RWPE1 (cell line): ENCODE data around the gene CORO2B.

Experiments used
- CTCF ChIA-PET: fragments of 350-600 bp; sonication (Branson Sonifier 250); formaldehyde crosslinking; extraction: SDS; loops from one replicate; lab custom pipeline; 2021; lab: Yijun Ruan, JAX
- POLR2A ChIA-PET: fragments of 400-600 bp; formaldehyde crosslinking; extraction: SDS; loops from one replicate; lab custom pipeline; 2020; ENCODE audit warnings: antibody characterized with exemption; ENCODE audit not compliant: low non-redundant PET; lab: Yijun Ruan, JAX
- DNase-seq: peaks from one replicate; pipeline ENCODE4 v3.0.0; 2012; ENCODE audit warnings: low spot score
- H3K27ac ChIP-seq: fragments of 450-650 bp; 2 replicates; pipeline ENCODE4 v1.5.1; 2017
- CTCF ChIP-seq: fragments of 450-650 bp; conservative IDR thresholded peaks from 2 replicates; pipeline ENCODE4 v1.5.1; 2017; ENCODE audit warnings: low read depth, mild to moderate bottlenecking

The CORO2B gene

GRCh38 chr15:68650901-68651709 lies 72.3 kb downstream of the CORO2B start:
- ChIA-PET POLR2A (no interaction called here), CTCF (interaction anchor here (0.6 to 1.4 kb wide), 5 partner anchors 12 to 71 kb away, joined by 3 to 6 read pairs (median 3); no protein-coding TSS in a partner anchor)
- no peak overlapping the region for H3K27ac ChIP-seq

GRCh38 chr15:68651916-68652525 lies 73.2 kb downstream of the CORO2B start:
- no peak for TF ChIP-seq CTCF
- H3K27ac ChIP-seq: peak overlapping the region; percentile 3; the same call in 1 of the 2 replicates
- POLR2A ChIA-PET: no interaction called here
- CTCF ChIA-PET: interaction anchor here (0.5 to 1.4 kb wide), 5 partner anchors 11 to 424 kb away, joined by 3 to 4 read pairs (median 3); no protein-coding TSS in a partner anchor
- DNase-seq: no peak

More at GRCh38 chr15:68650901-68651709, 72.3 kb downstream of the CORO2B start:
- TF ChIP-seq CTCF: peak; percentile 41; the same call in 1 of the 2 replicates
- DNase-seq: no peak

GRCh38 chr15:68653031-68653635 lies 74.3 kb downstream of the CORO2B start:
- CTCF ChIA-PET: interaction anchor here (0.5 to 2.1 kb wide), 2 partner anchors 21 to 299 kb away, joined by 3 to 8 read pairs; no protein-coding TSS in a partner anchor
- POLR2A ChIA-PET: no interaction called here
- DNase-seq: no peak
- no peak overlapping the region for H3K27ac ChIP-seq
- TF ChIP-seq CTCF: no peak

- POLR2A ChIA-PET: no interaction called here
- no peak for TF ChIP-seq CTCF
- DNase-seq: no peak
- CTCF ChIA-PET: interaction anchor here (0.6 to 2.1 kb wide), 2 partner anchors 20 to 986 kb away, joined by 3 to 8 read pairs; no protein-coding TSS in a partner anchor
- no peak overlapping the region for H3K27ac ChIP-seq
Observed at GRCh38 chr15:68653801-68654200, 75.0 kb downstream of the CORO2B start.

GRCh38 chr15:68654786-68655560 lies 76.2 kb downstream of the CORO2B start:
- no peak for DNase-seq
- no peak for TF ChIP-seq CTCF
- ChIA-PET CTCF (interaction anchor here (0.6 to 2.1 kb wide), 2 partner anchors 10 to 19 kb away, joined by 4 to 8 read pairs; no protein-coding TSS in a partner anchor), POLR2A (no interaction called here)
- H3K27ac ChIP-seq: no peak overlapping the region
